OCI-LY1 (cell line): ENCODE measurements around the gene HLA-E.
"Not testable (repeated sequence)": the region's sequence is repeated elsewhere in the genome, so short reads cannot be mapped to it uniquely, and the experiment has no call there.

Experiments used
- EZH2 ChIP-seq: fragments of 200-600 bp; sonication (generic), shearing (Covaris generic); IDR thresholded peaks from 2 replicates; pipeline ENCODE4 v1.8.0; 2017; ENCODE audit warnings: borderline replicate concordance, mixed run types, mild to moderate bottlenecking, antibody characterized with exemption, low read length, moderate library complexity, mixed read lengths
- TF ChIP-seq, protein P1 (sequence below): fragments of 200-600 bp; sonication (generic), shearing (Covaris generic); IDR thresholded peaks from 2 replicates; pipeline ENCODE4 v1.5.1; 2017; ENCODE audit warnings: mild to moderate bottlenecking, antibody characterized with exemption, low read length, moderate library complexity, mixed read lengths

DNA sequence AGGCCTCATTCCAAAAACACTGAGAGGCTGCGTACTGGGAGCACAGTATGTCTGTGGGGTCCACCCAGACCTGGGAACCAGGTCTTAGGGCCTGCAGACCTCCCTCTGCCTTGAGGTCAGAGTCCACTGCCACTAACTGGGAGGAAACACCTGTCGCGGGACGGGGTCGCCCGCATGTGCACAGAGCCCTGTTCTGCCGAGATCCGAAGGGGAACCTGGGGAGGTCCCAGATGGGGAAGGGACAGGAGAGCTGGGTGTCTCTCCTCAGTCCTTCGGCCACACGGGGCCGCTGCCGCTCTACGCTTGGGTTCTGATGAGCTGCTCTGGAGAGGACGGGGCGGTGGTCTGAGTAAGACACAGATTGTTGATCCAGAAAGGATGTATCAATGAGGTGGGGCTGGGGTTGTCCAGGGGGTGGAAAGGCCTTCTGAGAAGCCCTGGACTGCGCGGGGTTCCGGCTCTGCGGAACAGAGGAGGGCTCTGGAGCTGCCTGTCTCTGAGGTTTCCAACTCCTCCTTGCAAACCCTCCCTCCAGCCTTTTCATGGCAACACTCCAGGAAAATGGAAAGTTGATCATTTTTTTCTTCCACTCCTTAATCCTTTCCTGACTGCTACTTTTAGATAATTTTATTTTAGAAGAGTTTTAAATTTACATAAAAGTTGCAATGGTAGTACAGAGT is 7.2 kb upstream of the HLA-E start:
- TF ChIP-seq, protein P1, sequence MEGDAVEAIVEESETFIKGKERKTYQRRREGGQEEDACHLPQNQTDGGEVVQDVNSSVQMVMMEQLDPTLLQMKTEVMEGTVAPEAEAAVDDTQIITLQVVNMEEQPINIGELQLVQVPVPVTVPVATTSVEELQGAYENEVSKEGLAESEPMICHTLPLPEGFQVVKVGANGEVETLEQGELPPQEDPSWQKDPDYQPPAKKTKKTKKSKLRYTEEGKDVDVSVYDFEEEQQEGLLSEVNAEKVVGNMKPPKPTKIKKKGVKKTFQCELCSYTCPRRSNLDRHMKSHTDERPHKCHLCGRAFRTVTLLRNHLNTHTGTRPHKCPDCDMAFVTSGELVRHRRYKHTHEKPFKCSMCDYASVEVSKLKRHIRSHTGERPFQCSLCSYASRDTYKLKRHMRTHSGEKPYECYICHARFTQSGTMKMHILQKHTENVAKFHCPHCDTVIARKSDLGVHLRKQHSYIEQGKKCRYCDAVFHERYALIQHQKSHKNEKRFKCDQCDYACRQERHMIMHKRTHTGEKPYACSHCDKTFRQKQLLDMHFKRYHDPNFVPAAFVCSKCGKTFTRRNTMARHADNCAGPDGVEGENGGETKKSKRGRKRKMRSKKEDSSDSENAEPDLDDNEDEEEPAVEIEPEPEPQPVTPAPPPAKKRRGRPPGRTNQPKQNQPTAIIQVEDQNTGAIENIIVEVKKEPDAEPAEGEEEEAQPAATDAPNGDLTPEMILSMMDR: peak; percentile 72
- TF ChIP-seq EZH2: not testable (repeated sequence)
